ENCODE results near the gene ARSK. TPM values are rescaled to one million over a fixed set of nuclear protein-coding genes. Genes with fewer than 3 reads are reported as not detected.
A peak's percentile ranks its signal among the peaks of the same experiment; 100 is the strongest.

ARSK gene
- total and polyA plus RNA-seq, 10 of the 15 experiments (the other 5 are each of a cell fraction or from before 2014, with no cell fraction given), result 1.6 to 9.5 (median 5.8) TPM

DNA sequence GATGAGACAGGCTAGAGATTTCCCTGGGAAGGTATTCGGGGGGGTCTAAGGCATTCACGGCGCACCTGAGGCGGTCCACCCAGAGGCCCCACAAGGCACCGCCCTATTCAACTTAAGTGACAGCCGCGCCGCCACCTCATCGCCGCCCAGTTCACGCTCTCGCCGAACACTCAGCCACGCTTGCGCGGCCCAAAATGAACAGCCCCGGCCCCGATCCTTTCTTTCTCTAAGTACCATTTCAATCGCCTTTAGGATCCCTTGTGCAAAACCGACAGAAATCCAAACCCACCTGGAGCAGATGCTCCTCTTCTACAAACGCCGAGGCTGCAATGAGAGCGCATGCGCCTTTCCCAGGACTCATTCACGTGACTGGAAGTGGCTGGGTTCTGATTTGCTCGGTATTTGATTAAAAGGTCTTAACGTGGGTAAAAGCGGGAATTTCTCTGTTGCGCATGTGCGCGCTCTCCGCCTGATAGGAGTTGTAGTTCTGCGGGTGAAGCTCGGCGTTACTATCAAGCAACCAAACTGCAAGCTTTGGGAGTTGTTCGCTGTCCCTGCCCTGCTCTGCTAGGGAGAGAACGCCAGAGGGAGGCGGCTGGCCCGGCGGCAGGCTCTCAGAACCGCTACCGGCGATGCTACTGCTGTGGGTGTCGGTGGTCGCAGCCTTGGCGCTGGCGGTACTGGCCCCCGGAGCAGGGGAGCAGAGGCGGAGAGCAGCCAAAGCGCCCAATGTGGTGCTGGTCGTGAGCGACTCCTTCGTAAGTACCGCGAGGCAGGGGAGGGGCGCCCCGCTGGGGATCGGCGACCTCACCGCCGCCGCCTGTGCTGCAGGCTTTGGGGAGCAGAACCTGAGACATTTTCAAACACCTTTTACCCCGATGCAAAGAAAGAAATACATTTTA, at the start of gene ARSK, which contains the start of gene SKIC3 (continued):
- TF ChIP-seq, protein P1, sequence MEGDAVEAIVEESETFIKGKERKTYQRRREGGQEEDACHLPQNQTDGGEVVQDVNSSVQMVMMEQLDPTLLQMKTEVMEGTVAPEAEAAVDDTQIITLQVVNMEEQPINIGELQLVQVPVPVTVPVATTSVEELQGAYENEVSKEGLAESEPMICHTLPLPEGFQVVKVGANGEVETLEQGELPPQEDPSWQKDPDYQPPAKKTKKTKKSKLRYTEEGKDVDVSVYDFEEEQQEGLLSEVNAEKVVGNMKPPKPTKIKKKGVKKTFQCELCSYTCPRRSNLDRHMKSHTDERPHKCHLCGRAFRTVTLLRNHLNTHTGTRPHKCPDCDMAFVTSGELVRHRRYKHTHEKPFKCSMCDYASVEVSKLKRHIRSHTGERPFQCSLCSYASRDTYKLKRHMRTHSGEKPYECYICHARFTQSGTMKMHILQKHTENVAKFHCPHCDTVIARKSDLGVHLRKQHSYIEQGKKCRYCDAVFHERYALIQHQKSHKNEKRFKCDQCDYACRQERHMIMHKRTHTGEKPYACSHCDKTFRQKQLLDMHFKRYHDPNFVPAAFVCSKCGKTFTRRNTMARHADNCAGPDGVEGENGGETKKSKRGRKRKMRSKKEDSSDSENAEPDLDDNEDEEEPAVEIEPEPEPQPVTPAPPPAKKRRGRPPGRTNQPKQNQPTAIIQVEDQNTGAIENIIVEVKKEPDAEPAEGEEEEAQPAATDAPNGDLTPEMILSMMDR (IDR thresholded peaks at IDR 0.05 in 2 of 3, conservative IDR thresholded peaks at IDR 0.05 in 1 of 3; ENCODE audit: control insufficient read depth in 2 of 3, extremely low read depth in 1 of 3, insufficient read depth in 1 of 3, low read depth in 3 of 3, low read length in 3 of 3), result peak in 2 of 3 experiments; percentile 27 to 33; a peak in 4 of 6 replicates
- no peak for TF ChIP-seq ZNF24 (IDR thresholded peaks at IDR 0.05)
- TF ChIP-seq NR2C1 (IDR thresholded peaks at IDR 0.05), result no peak
- TF ChIP-seq ZBTB40 (IDR thresholded peaks at IDR 0.05; ENCODE audit: borderline replicate concordance), result peak; percentile 66; the same call in 1 of the 2 replicates
- peak; percentile 94 for TF ChIP-seq HCFC1 (IDR thresholded peaks at IDR 0.05; ENCODE audit: low read length)
- peak; percentile 40; the same call in 1 of the 2 replicates for TF ChIP-seq HDGF (IDR thresholded peaks at IDR 0.05)
- peak; percentile 87 for TF ChIP-seq LARP7 (IDR thresholded peaks at IDR 0.05)
- peak; percentile 100 for TF ChIP-seq MLLT1 (IDR thresholded peaks at IDR 0.05)
- TF ChIP-seq HDAC6 (IDR thresholded peaks at IDR 0.05; ENCODE audit: unreplicated experiment), result no peak
- TF ChIP-seq SIX5 (IDR thresholded peaks at IDR 0.05; ENCODE audit: low read depth, low read length, severe bottlenecking), result peak; percentile 86
- peak; percentile 96 for TF ChIP-seq PML (IDR thresholded peaks at IDR 0.05; ENCODE audit: low read length)
- TF ChIP-seq RUNX3 (IDR thresholded peaks at IDR 0.05; ENCODE audit: low read length), result peak; percentile 69
- peak; percentile 66; the same call in 1 of the 2 replicates for TF ChIP-seq POLR2AphosphoS2 (IDR thresholded peaks at IDR 0.05; ENCODE audit: low read depth, low read length)
- TF ChIP-seq SRF (IDR thresholded peaks at IDR 0.05; ENCODE audit: low read depth in 2 of 2, low read length in 2 of 2), result peak in 1 of 2 experiments; percentile 96; a peak in 2 of 4 replicates
- peak; percentile 48; the same call in 1 of the 2 replicates for TF ChIP-seq BACH1 (IDR thresholded peaks at IDR 0.05; ENCODE audit: borderline replicate concordance)
- TF ChIP-seq SP1 (IDR thresholded peaks at IDR 0.05; ENCODE audit: low read depth, low read length), result peak; percentile 7
- TF ChIP-seq IKZF1 (conservative IDR thresholded peaks at IDR 0.05), result peak; percentile 98
- TF ChIP-seq SMAD1 (IDR thresholded peaks at IDR 0.05; ENCODE audit: low read depth, partially characterized antibody), result no peak

Measured in GM12878 (cell line).